NCI-H2196 treated with DMSO at 0.1 percent for 48 hours (cell line): ENCODE data around the gene BABAM2.

ENCODE experiments used
- DNase-seq: peaks from one replicate; lab custom pipeline; 2025; ENCODE audit not compliant: unreplicated experiment; lab: John Stamatoyannopoulos, UW

Gene BABAM2

GRCh38 chr2:28338831-28339321 is 448.3 kb downstream of the BABAM2 start:
- DNase-seq: no peak

GRCh38 chr2:28339516-28340175 is 449.1 kb downstream of the BABAM2 start:
- DNase-seq: no peak

- DNase-seq: no peak
Measured at GRCh38 chr2:28340312-28341202, 450.0 kb downstream of the BABAM2 start.

- DNase-seq: no peak
Measured at GRCh38 chr2:28341208-28341891, 450.8 kb downstream of the BABAM2 start.

- DNase-seq: no peak
Measured at GRCh38 chr2:28342081-28342967, 451.8 kb downstream of the BABAM2 start.

DNA sequence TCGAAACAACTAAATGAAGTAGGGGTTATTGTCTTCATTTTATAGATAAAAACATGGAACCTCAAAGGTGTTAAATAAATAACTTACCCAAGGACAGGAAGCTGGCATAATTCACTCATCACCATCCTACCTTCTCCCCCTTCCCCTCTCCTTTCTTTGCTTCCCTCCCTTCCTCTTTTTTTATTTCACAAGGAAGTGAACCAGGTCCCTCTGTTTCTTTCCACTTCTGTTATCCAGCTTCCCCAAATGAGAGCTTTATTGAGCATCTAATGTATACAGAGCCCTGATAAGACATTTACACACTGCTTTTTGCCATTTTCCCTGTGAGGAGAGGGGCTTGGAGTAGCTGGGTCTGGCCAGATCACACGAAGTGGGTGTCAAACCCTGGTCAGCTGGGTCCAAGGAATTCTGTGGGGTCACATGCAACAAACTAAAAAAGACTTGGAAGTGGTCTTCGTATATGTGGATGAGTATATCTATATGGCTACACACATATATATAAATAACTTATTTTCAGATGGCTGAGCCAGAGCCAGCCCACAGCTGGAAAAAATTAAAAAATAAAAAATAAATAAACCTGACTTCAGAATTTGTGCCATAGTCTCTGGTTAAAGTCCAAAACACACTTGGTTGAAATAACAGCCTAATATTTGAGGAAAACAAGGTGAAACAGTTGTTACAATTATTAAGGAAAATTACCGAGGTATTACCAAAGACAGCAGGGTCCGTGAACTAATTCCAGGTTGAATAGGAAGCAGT is 452.8 kb downstream of the BABAM2 start:
- no peak for DNase-seq

DNA sequence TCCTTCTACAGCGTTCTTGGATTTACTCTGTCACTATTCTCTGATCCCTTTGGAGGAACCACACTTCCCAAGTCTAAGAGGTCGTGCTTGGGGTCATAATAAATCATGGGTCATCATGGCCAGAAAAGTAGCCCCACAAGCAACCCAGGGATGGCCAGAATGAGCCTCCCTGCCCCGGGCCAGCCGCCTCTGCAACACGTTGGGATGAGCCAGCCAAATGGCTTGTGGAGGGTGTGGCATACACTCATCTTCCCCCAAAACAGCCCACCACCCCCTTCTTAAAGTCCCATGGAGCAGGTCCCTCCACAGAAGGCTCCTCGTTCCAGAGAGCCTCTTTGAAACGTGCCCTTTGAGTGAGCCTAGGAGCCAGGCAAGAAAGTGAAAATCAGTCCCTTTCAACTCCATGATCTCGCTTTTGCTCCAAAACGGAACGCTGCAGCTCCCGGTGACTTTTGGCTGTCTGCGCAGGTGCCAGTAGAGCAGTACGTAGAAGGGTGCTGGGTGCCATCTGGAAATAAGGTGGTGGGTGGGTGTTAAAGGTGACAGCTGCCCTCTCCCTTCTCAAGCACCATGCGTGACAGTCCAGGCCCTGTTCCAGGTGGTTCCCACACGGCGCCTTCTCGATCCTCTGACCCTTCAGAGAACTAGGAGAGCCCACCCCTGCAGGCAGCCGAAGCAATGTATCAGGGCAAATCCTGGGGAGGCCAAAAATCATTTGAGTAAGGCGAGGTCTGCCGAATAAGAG is 453.6 kb downstream of the BABAM2 start:
- no peak for DNase-seq

GRCh38 chr2:28344756-28345373 is 454.3 kb downstream of the BABAM2 start:
- DNase-seq: no peak

DNA sequence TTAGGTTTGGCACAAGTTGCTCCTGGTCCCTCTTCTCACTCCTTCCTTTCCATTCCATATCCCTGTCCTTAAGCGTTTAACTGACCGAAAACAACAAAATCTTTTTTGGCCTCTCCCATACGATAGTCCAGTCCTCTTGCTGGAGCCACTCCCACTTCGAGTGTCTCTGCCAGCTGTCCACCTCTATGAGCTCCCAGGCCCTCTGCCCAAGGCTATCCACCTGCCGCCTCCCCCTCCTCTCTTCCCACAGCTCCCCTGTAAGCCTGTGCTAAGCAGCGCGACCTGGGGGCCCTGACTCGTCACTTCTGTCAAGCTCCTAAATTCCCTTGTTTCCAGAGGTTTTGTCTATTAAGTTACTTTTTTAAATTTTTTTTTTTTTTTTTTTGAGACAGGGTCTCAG is 455.1 kb downstream of the BABAM2 start:
- DNase-seq: no peak

DNA sequence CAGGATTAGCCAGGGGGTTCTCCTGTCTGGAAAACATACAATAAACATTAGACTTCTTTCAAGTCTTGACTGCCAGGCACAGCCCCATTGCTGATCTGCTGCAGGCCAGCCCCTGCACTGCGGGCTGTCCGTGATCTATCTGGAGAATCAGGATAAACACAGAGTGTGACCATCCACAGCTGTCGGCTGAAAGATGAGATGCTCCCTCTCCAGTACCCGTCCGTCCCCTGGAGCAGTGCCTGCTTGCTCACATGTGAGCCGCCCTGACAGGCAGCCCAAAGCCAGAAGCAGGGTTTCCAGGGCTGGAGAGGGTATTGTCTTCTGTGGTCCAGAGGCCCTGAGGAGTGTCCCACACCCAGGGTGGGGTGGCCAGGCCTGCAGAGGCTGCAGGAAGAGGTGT is 456.1 kb downstream of the BABAM2 start:
- no peak for DNase-seq

- DNase-seq: no peak
Measured at GRCh38 chr2:28347193-28347592, 456.7 kb downstream of the BABAM2 start.

DNA sequence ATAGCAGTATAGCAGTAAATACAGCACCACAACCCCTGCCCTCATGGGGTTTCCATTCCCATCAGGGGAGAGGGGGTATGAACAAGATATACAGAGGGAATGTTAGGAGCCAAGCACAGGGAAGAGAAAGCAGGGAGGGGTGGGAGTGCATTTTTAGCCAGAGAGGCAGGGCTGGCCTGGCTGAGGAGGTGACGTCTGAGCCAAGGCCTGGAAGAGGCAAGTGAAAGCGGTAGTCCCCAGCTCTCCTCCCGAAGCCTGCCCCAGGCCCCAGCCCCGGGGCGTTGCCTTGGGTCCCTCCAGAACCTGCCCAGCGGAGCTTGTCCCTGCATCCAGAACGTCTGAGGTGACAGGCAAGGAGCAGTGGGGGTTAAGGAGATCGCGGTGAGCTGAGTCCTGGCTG is 457.1 kb downstream of the BABAM2 start:
- no peak for DNase-seq

DNA sequence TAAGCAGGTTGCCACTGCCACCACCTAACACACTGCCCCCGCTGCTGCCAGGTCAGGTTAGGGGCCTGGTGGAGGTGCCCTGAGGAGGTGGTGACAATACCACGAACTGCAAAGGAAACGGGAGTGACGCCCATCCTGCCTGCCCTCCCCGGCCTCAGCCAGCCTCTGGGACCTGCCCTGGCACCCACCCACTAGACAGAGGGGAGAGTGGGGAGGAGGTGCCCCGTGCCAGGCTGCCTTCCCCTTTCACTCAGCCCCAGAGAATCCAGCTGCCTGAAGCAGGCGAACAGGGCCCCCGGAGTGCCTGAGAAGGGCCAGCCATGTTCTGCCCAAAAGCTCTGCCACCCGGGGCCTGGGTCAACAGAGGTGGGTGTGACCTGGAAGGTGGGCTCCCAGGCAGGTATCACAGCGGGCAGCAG is 457.6 kb downstream of the BABAM2 start:
- no peak for DNase-seq

DNA sequence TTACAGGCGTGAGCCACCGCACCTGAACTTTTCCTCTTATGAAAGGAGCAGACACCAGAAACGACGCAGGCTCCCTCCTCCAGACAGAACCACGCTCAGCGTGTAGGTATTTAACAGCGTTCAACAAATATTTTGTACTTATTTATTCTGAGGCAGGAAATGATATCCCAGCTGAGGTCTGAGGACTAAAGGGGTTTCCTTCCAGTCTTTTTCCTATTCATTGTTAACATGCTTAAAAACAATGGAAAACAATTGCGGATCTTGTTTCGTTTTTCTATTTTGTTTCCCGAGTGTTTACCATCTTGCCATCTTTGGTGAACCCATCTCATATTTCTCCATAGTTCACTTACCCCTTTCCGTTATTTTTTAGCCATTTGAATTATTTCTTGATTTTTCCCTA is 458.4 kb downstream of the BABAM2 start:
- DNase-seq: no peak

DNA sequence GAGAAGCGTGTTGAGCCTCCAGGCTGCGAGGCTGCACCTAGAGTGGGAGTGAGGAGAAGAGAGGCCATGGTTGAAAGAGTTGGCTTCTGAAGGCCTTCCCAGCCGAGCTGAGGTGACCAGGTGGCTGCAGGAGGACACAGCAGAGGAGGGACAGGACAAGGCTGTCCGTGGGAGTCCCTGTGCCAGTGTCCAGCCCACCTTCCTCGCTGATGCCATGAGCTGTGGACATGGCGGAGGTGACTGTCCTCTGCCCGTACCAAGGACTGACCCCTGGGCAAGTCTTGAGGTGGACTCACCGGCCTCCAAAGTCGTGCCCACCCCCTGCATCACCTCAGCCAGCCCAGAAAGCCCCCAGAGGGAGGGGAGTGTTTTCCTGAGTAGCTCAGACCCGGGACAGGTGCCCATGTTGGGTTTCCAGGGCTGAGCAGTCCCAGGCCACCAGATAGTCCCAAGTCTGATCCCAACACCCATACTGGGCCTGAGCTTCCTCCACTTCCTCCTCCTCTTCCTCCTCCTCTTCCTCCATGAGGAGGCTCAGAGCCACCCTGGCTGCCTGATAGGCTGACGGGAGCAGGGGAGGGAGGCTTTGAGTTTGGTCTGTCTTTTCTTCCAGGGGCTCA is 459.1 kb downstream of the BABAM2 start:
- DNase-seq: no peak

GRCh38 chr2:28350196-28350595 is 459.7 kb downstream of the BABAM2 start:
- no peak for DNase-seq

DNA sequence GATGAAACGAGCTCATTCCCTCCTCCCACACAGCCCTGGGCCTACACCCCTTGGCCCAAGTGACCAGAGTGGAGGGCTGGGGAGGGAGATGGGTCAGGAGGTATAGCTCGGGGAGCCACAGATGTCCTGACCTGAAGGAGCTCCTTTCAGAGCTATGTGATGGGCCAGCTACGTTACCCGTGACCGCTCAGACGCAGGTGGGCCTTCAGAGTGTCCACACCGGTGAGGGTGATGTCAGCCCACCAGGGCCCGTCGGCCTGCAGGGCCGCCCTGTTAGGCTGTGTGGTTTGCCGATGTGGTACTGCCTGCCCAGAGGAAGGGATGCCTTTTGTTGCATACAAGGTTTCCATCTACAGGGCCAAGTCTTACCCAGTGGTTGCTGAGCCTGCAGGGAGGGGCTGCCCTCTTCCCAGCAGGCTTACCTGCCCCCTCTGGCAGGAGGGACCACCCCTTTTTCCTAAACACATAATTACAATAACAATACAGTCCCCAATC is 460.3 kb downstream of the BABAM2 start:
- no peak for DNase-seq

DNA sequence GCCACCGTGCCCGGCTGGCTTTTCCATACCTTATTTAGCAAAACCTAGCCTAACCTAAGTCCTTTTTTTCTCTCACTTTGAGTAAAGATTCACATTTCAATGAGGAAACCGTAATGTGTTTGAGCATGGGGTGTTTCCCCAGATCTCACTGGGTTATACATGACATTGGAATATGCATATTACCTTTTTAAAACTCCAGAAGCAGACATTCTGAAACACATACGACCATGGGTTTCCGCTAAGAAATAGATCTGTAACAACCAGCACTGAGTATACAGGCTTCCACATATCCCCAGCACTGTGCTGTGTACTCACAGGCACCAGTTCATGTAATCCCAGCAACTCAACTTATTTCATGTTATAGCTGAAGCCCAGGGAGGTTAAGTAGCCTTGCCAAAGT is 461.1 kb downstream of the BABAM2 start:
- DNase-seq: no peak
